ENCODE measurements around the gene ZNF2. TPM values are rescaled to one million over a fixed set of nuclear protein-coding genes. Genes with fewer than 3 reads are reported as not detected.

ZNF2 gene
- total and polyA plus RNA-seq, 2 experiments from 2014 or later = 2.2 to 4.5 TPM

GRCh38 chr2:95171902-95172301 lies 6.3 kb downstream of the ZNF2 start:
- H3K27ac ChIP-seq = no peak overlapping the region
- DNase-seq (ENCODE audit: low spot score) = no peak
- 91% methylated on average over 7 of the region's 7 CpGs for WGBS (ENCODE audit: low lambda C conversion rate, missing lambda C conversion rate)
- no peak overlapping the region for H3K4me2 ChIP-seq
- TF ChIP-seq CTCF (IDR thresholded peaks at IDR 0.05; ENCODE audit: poor library complexity) = no peak
- TF ChIP-seq EZH2 (IDR thresholded peaks at IDR 0.05; ENCODE audit: borderline replicate concordance) = no peak
- no peak for TF ChIP-seq EZH2phosphoT487 (IDR thresholded peaks at IDR 0.05; ENCODE audit: low read depth, severe bottlenecking, unreplicated experiment)
- no peaks in the 10 kb centered on the region for H4K20me1 ChIP-seq (ENCODE audit: insufficient read depth, poor library complexity, severe bottlenecking)
- no peaks in the 10 kb centered on the region for H3K9me3 ChIP-seq (ENCODE audit: low read depth)
- H3K36me3 ChIP-seq (replicated peaks; ENCODE audit: insufficient read depth, low read depth) = no peaks in the 10 kb centered on the region
- peaks cover 13% of the 10 kb centered on the region for H3K79me2 ChIP-seq
- H3K27me3 ChIP-seq = no peaks in the 10 kb centered on the region
- no peak overlapping the region for H2AFZ ChIP-seq
- no peaks in the 10 kb centered on the region for H3K9me2 ChIP-seq (replicated peaks; ENCODE audit: insufficient read depth)
- no peak overlapping the region for H3K4me3 ChIP-seq
- no peaks in the 10 kb centered on the region for H3K4me1 ChIP-seq (ENCODE audit: insufficient read depth)

GRCh38 chr2:95174031-95174542 lies 8.5 kb downstream of the ZNF2 start:
- H2AFZ ChIP-seq = no peak overlapping the region
- no peak overlapping the region for H3K27ac ChIP-seq
- TF ChIP-seq EZH2phosphoT487 (IDR thresholded peaks at IDR 0.05; ENCODE audit: low read depth, severe bottlenecking, unreplicated experiment) = no peak
- TF ChIP-seq EZH2 (IDR thresholded peaks at IDR 0.05; ENCODE audit: borderline replicate concordance) = no peak
- no peak for TF ChIP-seq CTCF (IDR thresholded peaks at IDR 0.05; ENCODE audit: poor library complexity)
- no peaks in the 10 kb centered on the region for H3K36me3 ChIP-seq (replicated peaks; ENCODE audit: insufficient read depth, low read depth)
- H3K9me3 ChIP-seq (ENCODE audit: low read depth) = no peaks in the 10 kb centered on the region
- no peaks in the 10 kb centered on the region for H4K20me1 ChIP-seq (ENCODE audit: insufficient read depth, poor library complexity, severe bottlenecking)
- no peak overlapping the region for H3K4me3 ChIP-seq
- H3K4me2 ChIP-seq = no peak overlapping the region
- H3K4me1 ChIP-seq (ENCODE audit: insufficient read depth) = no peaks in the 10 kb centered on the region
- H3K79me2 ChIP-seq = peaks cover 12% of the 10 kb centered on the region
- 84% methylated on average over 2 of the region's 2 CpGs for WGBS (ENCODE audit: low lambda C conversion rate, missing lambda C conversion rate)
- H3K27me3 ChIP-seq = no peaks in the 10 kb centered on the region
- DNase-seq (ENCODE audit: low spot score) = no peak
- H3K9me2 ChIP-seq (replicated peaks; ENCODE audit: insufficient read depth) = no peaks in the 10 kb centered on the region

GRCh38 chr2:95179451-95179850 lies 13.8 kb downstream of the ZNF2 start:
- 96% methylated on average over 7 of the region's 7 CpGs for WGBS (ENCODE audit: low lambda C conversion rate, missing lambda C conversion rate)
- H3K9me3 ChIP-seq (ENCODE audit: low read depth) = no peaks in the 10 kb centered on the region
- peaks cover 3% of the 10 kb centered on the region for H3K79me2 ChIP-seq
- H3K27me3 ChIP-seq = no peaks in the 10 kb centered on the region
- H4K20me1 ChIP-seq (ENCODE audit: insufficient read depth, poor library complexity, severe bottlenecking) = no peaks in the 10 kb centered on the region
- H3K27ac ChIP-seq = no peak overlapping the region
- no peak overlapping the region for H3K4me3 ChIP-seq
- no peak overlapping the region for H3K4me2 ChIP-seq
- no peaks in the 10 kb centered on the region for H3K36me3 ChIP-seq (replicated peaks; ENCODE audit: insufficient read depth, low read depth)
- DNase-seq (ENCODE audit: low spot score) = no peak
- H3K4me1 ChIP-seq (ENCODE audit: insufficient read depth) = no peaks in the 10 kb centered on the region
- no peak overlapping the region for H2AFZ ChIP-seq
- TF ChIP-seq EZH2phosphoT487 (IDR thresholded peaks at IDR 0.05; ENCODE audit: low read depth, severe bottlenecking, unreplicated experiment) (no peak), CTCF (IDR thresholded peaks at IDR 0.05; ENCODE audit: poor library complexity) (no peak), EZH2 (IDR thresholded peaks at IDR 0.05; ENCODE audit: borderline replicate concordance) (no peak)
- no peaks in the 10 kb centered on the region for H3K9me2 ChIP-seq (replicated peaks; ENCODE audit: insufficient read depth)

GRCh38 chr2:95181774-95182173 lies 16.2 kb downstream of the ZNF2 start:
- TF ChIP-seq EZH2 (IDR thresholded peaks at IDR 0.05; ENCODE audit: borderline replicate concordance) (no peak), CTCF (IDR thresholded peaks at IDR 0.05; ENCODE audit: poor library complexity) (no peak), EZH2phosphoT487 (IDR thresholded peaks at IDR 0.05; ENCODE audit: low read depth, severe bottlenecking, unreplicated experiment) (no peak)

More at GRCh38 chr2:95181774-95182173, 16.2 kb downstream of the ZNF2 start:
- Histone ChIP-seq H3K79me2 (no peaks in the 10 kb centered on the region), H2AFZ (no peak overlapping the region), H4K20me1 (ENCODE audit: insufficient read depth, poor library complexity, severe bottlenecking) (no peaks in the 10 kb centered on the region), H3K9me2 (replicated peaks; ENCODE audit: insufficient read depth) (no peaks in the 10 kb centered on the region), H3K27ac (no peak overlapping the region), H3K36me3 (replicated peaks; ENCODE audit: insufficient read depth, low read depth) (no peaks in the 10 kb centered on the region), H3K4me1 (ENCODE audit: insufficient read depth) (no peaks in the 10 kb centered on the region), H3K9me3 (ENCODE audit: low read depth) (no peaks in the 10 kb centered on the region), H3K27me3 (no peaks in the 10 kb centered on the region), H3K4me2 (no peak overlapping the region), H3K4me3 (no peak overlapping the region)
- DNase-seq (ENCODE audit: low spot score) = no peak
- 97% methylated on average over 18 of the region's 18 CpGs for whole genome bisulfite sequencing (ENCODE audit: low lambda C conversion rate, missing lambda C conversion rate)
